ENCODE measurements around the gene NBPF1.
"Not testable (repeated sequence)": the region's sequence is repeated elsewhere in the genome, so short reads cannot be mapped to it uniquely, and the experiment has no call there.

NBPF1 gene

GRCh38 chr1:16540421-16540893 lies 72.9 kb downstream of the NBPF1 start:
- H3K27me3 ChIP-seq = peaks cover 15% of the 10 kb centered on the region
- H3K9me3 ChIP-seq; H3K27ac ChIP-seq; H3K4me3 ChIP-seq (ENCODE audit: low read depth in 1 of 2, low read length in 1 of 2); H3K4me1 ChIP-seq (ENCODE audit: control insufficient read depth in 1 of 2, insufficient read depth in 1 of 2, low read depth in 1 of 2, low read length in 1 of 2); H3K36me3 ChIP-seq: not testable (repeated sequence)

GRCh38 chr1:16537528-16537927 lies 75.8 kb downstream of the NBPF1 start:
- H3K27me3 ChIP-seq = peaks cover 44% of the 10 kb centered on the region
- H3K4me3 ChIP-seq (ENCODE audit: low read depth in 1 of 2, low read length in 1 of 2); H3K27ac ChIP-seq; H3K4me1 ChIP-seq (ENCODE audit: control insufficient read depth in 1 of 2, insufficient read depth in 1 of 2, low read depth in 1 of 2, low read length in 1 of 2); H3K9me3 ChIP-seq; H3K36me3 ChIP-seq: not testable (repeated sequence)

- not testable (repeated sequence) for H3K36me3 ChIP-seq; H3K9me3 ChIP-seq; H3K4me1 ChIP-seq (ENCODE audit: control insufficient read depth in 1 of 2, insufficient read depth in 1 of 2, low read depth in 1 of 2, low read length in 1 of 2); H3K27ac ChIP-seq; H3K4me3 ChIP-seq (ENCODE audit: low read depth in 1 of 2, low read length in 1 of 2)
- peaks cover 52% of the 10 kb centered on the region for H3K27me3 ChIP-seq
Observed at GRCh38 chr1:16536796-16537195, 76.6 kb downstream of the NBPF1 start.

- not testable (repeated sequence) for H3K4me1 ChIP-seq (ENCODE audit: control insufficient read depth in 1 of 2, insufficient read depth in 1 of 2, low read depth in 1 of 2, low read length in 1 of 2); H3K27ac ChIP-seq; H3K9me3 ChIP-seq; H3K36me3 ChIP-seq; H3K4me3 ChIP-seq (ENCODE audit: low read depth in 1 of 2, low read length in 1 of 2)
- H3K27me3 ChIP-seq = peaks cover 61% of the 10 kb centered on the region
Observed at GRCh38 chr1:16535898-16536297, 77.5 kb downstream of the NBPF1 start.

- not testable (repeated sequence) for H3K4me3 ChIP-seq (ENCODE audit: low read depth in 1 of 2, low read length in 1 of 2); H3K36me3 ChIP-seq; H3K9me3 ChIP-seq; H3K27ac ChIP-seq; H3K4me1 ChIP-seq (ENCODE audit: control insufficient read depth in 1 of 2, insufficient read depth in 1 of 2, low read depth in 1 of 2, low read length in 1 of 2)
- peaks cover 65% of the 10 kb centered on the region for H3K27me3 ChIP-seq
Observed at GRCh38 chr1:16535487-16535886, 77.9 kb downstream of the NBPF1 start.

- not testable (repeated sequence) for H3K4me3 ChIP-seq (ENCODE audit: low read depth in 1 of 2, low read length in 1 of 2)
Observed at GRCh38 chr1:16534829-16535456, 78.4 kb downstream of the NBPF1 start.

GRCh38 chr1:16534239-16534828 lies 79.0 kb downstream of the NBPF1 start:
- not testable (repeated sequence) for H3K36me3 ChIP-seq; H3K27ac ChIP-seq; H3K4me1 ChIP-seq (ENCODE audit: control insufficient read depth in 1 of 2, insufficient read depth in 1 of 2, low read depth in 1 of 2, low read length in 1 of 2); H3K4me3 ChIP-seq (ENCODE audit: low read depth in 1 of 2, low read length in 1 of 2); H3K9me3 ChIP-seq
- H3K27me3 ChIP-seq = peaks cover 73% of the 10 kb centered on the region

More at GRCh38 chr1:16534829-16535456, 78.4 kb downstream of the NBPF1 start:
- not testable (repeated sequence) for H3K36me3 ChIP-seq; H3K27ac ChIP-seq; H3K4me1 ChIP-seq (ENCODE audit: control insufficient read depth in 1 of 2, insufficient read depth in 1 of 2, low read depth in 1 of 2, low read length in 1 of 2); H3K9me3 ChIP-seq
- peaks cover 69% of the 10 kb centered on the region for H3K27me3 ChIP-seq

GRCh38 chr1:16532235-16532991 lies 81.0 kb downstream of the NBPF1 start:
- H3K27me3 ChIP-seq = peaks cover 86% of the 10 kb centered on the region
- not testable (repeated sequence) for H3K36me3 ChIP-seq; H3K27ac ChIP-seq; H3K4me1 ChIP-seq (ENCODE audit: control insufficient read depth in 1 of 2, insufficient read depth in 1 of 2, low read depth in 1 of 2, low read length in 1 of 2); H3K9me3 ChIP-seq; H3K4me3 ChIP-seq (ENCODE audit: low read depth in 1 of 2, low read length in 1 of 2)

- H3K9me3 ChIP-seq; H3K4me3 ChIP-seq (ENCODE audit: low read depth in 1 of 2, low read length in 1 of 2); H3K27ac ChIP-seq; H3K4me1 ChIP-seq (ENCODE audit: control insufficient read depth in 1 of 2, insufficient read depth in 1 of 2, low read depth in 1 of 2, low read length in 1 of 2); H3K36me3 ChIP-seq: not testable (repeated sequence)
- H3K27me3 ChIP-seq = peaks cover 66% of the 10 kb centered on the region
Observed at GRCh38 chr1:16528338-16528737, 85.0 kb downstream of the NBPF1 start.

- not testable (repeated sequence) for H3K27ac ChIP-seq; H3K36me3 ChIP-seq; H3K4me1 ChIP-seq (ENCODE audit: control insufficient read depth in 1 of 2, insufficient read depth in 1 of 2, low read depth in 1 of 2, low read length in 1 of 2); H3K9me3 ChIP-seq; H3K4me3 ChIP-seq (ENCODE audit: low read depth in 1 of 2, low read length in 1 of 2)
- H3K27me3 ChIP-seq = peaks cover 54% of the 10 kb centered on the region
Observed at GRCh38 chr1:16525769-16526168, 87.6 kb downstream of the NBPF1 start.

GRCh38 chr1:16521679-16522078 lies 91.7 kb downstream of the NBPF1 start:
- not testable (repeated sequence) for H3K4me3 ChIP-seq (ENCODE audit: low read depth in 1 of 2, low read length in 1 of 2); H3K36me3 ChIP-seq; H3K9me3 ChIP-seq; H3K4me1 ChIP-seq (ENCODE audit: control insufficient read depth in 1 of 2, insufficient read depth in 1 of 2, low read depth in 1 of 2, low read length in 1 of 2); H3K27ac ChIP-seq
- peaks cover 58% of the 10 kb centered on the region for H3K27me3 ChIP-seq

Data from neutrophil (primary cell).